ENCODE measurements around the gene SHISAL1. TPM values are rescaled to one million over a fixed set of nuclear protein-coding genes. Genes with fewer than 3 reads are reported as not detected.

SHISAL1 gene
- total RNA-seq, 6 experiments from 2014 or later = 0.05 to 0.31 (median 0.17) TPM

DNA sequence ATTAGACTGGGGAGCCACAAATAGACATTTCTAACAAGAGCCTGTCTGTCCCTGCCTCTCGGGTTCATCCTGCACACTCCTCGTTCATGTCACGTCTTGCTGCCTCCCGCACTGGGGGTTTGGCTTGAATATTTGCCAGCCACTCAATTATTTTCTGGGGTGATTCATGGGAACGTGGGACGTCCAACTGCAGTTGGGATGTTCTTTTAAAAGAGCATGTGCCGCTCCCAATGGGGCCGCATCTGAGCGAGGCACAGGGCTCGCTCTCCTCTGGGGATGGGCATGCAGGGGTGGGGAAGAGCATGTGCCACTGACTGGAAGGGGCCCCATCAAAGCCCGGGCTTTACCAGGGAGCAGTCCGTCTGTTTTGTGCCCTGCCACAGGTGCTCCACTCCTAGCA, 88.6 kb downstream of the SHISAL1 start:
- Histone ChIP-seq H3K36me3 (no peaks in the 10 kb centered on the region), H3K27me3 (no peaks in the 10 kb centered on the region), H3K9me3 (no peaks in the 10 kb centered on the region), H3K4me1 (no peaks in the 10 kb centered on the region), H3K4me3 (no peak overlapping the region), H3K27ac (no peak overlapping the region)
- DNase-seq (no peak), ATAC-seq (no peak)
- no peak for TF ChIP-seq POLR2A (IDR thresholded peaks at IDR 0.05)
- TF ChIP-seq, protein P1, sequence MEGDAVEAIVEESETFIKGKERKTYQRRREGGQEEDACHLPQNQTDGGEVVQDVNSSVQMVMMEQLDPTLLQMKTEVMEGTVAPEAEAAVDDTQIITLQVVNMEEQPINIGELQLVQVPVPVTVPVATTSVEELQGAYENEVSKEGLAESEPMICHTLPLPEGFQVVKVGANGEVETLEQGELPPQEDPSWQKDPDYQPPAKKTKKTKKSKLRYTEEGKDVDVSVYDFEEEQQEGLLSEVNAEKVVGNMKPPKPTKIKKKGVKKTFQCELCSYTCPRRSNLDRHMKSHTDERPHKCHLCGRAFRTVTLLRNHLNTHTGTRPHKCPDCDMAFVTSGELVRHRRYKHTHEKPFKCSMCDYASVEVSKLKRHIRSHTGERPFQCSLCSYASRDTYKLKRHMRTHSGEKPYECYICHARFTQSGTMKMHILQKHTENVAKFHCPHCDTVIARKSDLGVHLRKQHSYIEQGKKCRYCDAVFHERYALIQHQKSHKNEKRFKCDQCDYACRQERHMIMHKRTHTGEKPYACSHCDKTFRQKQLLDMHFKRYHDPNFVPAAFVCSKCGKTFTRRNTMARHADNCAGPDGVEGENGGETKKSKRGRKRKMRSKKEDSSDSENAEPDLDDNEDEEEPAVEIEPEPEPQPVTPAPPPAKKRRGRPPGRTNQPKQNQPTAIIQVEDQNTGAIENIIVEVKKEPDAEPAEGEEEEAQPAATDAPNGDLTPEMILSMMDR (IDR thresholded peaks at IDR 0.05) = no peak
- intact Hi-C loops (cut with DNase I) = no loop called here
- 41% methylated on average over 8 of the region's 12 CpGs for WGBS (ENCODE audit: insufficient coverage, low coverage, low lambda C conversion rate, missing lambda C conversion rate)

DNA sequence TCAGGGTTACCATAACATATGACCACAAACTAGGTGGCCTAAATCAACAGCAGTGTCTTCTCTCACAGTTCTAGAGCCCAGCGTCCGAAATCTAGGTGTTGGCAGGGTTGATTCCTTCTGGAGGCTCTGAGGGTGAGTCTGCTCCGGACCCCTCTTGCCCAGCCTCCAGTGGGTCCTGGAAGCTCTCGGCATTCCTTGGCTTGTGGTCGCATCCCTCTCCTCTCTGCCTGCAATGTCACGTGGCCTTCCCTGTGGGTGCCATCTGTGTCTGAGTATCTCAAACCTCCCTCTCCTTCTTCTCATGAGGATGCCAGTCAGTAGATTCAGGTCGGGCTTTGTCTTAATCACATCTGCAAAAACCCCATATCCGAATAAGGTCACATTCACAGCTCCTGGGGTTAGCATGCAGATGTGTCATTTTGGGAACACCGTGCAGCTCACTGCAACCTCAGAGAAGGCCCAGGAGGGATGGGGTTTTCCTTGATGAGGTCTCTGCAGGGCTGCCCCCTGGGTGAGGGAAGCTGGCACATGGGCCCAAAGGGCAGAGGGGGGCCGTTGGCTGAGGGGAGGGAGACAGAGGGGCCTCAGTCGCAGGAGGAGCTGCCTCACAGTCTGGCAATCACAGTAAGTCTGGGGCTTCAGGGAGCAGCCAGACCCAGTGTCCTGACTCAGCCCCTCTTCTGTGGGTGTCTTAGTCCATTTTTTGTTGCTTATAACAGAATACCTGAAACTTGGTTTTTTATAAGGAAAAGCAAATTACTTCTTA, 90.9 kb downstream of the SHISAL1 start:
- no peaks in the 10 kb centered on the region for H3K4me1 ChIP-seq

DNA sequence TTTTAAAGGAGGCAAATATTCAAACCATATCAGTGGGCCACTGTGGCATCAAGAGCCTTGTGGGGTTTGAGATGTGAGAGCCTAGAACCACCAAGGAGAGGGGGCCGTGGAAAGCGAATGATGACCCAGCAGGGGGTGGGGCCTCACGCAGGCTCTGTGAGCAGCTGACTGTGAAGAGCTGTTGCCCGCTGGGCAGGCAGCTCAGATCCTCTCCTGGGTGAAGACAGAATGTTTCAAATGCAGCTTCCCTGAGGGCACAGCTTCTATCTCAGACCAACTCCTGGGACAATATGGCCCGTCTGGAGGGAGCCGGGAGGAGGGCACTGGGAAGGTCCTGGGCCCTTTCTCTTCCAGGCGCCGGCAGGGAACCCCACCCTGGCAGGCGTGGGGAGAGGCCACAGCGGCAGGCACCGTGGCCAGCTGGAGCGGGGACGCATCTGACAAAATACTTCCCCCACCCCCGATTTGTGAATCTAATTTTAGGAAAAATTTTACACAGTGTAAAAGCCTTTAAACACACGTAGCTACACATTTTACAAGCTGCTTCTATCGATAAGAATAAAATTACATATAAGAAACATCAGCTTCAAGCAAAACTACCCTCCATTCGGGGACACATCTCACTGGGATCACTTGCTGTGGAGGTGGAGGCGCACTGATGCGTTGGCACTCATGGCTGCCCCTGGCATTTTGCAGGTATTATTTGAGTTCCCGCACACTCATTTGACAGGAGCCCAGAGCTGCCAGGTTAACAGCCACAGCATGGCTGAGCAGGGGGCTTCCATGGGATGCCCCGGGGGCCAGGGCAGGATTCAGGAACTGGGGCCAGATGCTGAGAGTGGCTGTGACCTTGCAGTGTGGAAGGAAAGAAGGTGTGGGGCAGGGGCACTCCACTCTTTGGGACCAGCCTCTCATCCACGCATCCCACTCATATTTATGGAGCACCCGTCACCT, 91.7 kb downstream of the SHISAL1 start:
- TF ChIP-seq, protein P1 (IDR thresholded peaks at IDR 0.05) = no peak
- no peak for TF ChIP-seq POLR2A (IDR thresholded peaks at IDR 0.05)
- no peak overlapping the region for H3K4me3 ChIP-seq
- no peaks in the 10 kb centered on the region for H3K4me1 ChIP-seq
- ATAC-seq = no peak
- WGBS (ENCODE audit: insufficient coverage, low coverage, low lambda C conversion rate, missing lambda C conversion rate) = 53% methylated on average over 12 of the region's 23 CpGs
- H3K36me3 ChIP-seq = no peaks in the 10 kb centered on the region
- no peak for DNase-seq
- no peak overlapping the region for H3K27ac ChIP-seq
- no peaks in the 10 kb centered on the region for H3K9me3 ChIP-seq
- intact Hi-C loops (cut with DNase I) = no loop called here
- no peaks in the 10 kb centered on the region for H3K27me3 ChIP-seq

More for the DNA sequence above, 90.9 kb downstream of the SHISAL1 start:
- Histone ChIP-seq H3K4me3 (no peak overlapping the region), H3K27me3 (no peaks in the 10 kb centered on the region), H3K36me3 (no peaks in the 10 kb centered on the region), H3K27ac (no peak overlapping the region), H3K9me3 (no peaks in the 10 kb centered on the region)
- DNase-seq (no peak), ATAC-seq (no peak)
- WGBS (ENCODE audit: insufficient coverage, low coverage, low lambda C conversion rate, missing lambda C conversion rate) = 78% methylated on average over 8 of the region's 11 CpGs
- TF ChIP-seq, protein P1 (IDR thresholded peaks at IDR 0.05) = no peak
- TF ChIP-seq POLR2A (IDR thresholded peaks at IDR 0.05) = no peak
- intact Hi-C loops (cut with DNase I) = no loop called here

DNA sequence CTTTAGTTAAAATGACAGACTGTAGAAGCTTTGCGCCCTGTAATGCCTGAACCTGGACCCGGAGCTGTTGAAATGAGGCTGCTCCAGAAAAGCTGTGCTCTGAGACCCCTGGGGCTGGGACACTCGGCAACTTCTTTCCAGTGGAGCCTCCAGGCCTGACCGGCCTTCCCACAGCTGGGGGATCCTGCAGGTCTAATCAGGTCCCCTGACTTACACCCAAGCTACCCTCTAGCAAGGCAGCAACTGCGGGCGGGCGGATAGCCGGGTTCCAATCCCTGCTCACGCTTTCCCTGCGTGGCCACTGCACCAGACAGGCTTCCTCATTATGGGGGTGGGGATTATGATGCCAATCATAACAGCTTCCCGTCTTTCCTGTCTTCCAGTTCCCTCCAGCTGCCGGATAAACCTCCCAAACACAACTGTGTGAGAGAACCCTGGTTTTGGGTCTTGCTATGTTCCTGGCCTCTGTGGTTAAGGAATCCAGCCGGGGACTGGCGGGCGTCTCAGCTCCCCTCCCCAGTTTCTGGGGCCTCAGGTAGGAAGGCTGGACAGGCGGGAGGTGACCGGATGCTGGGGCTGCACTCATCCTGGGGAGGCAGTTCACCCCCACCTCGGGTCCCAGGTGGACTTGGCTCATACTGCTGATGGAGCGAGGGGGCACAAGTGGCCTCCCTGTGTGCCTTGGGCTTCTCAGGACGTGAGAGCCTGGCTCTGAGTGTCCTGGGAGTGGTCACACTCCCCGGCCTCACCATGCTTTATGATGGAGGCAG, 93.5 kb downstream of the SHISAL1 start:
- H3K27me3 ChIP-seq = no peaks in the 10 kb centered on the region
- no peaks in the 10 kb centered on the region for H3K36me3 ChIP-seq
- H3K4me1 ChIP-seq = no peaks in the 10 kb centered on the region
- 67% methylated on average over 5 of the region's 21 CpGs for whole genome bisulfite sequencing (ENCODE audit: insufficient coverage, low coverage, low lambda C conversion rate, missing lambda C conversion rate)
- H3K27ac ChIP-seq = no peak overlapping the region
- DNase-seq = no peak
- intact Hi-C loops (cut with DNase I) = no loop called here
- TF ChIP-seq POLR2A (IDR thresholded peaks at IDR 0.05) = no peak
- TF ChIP-seq, protein P1 (IDR thresholded peaks at IDR 0.05) = no peak
- H3K4me3 ChIP-seq = no peak overlapping the region
- no peak for ATAC-seq
- H3K9me3 ChIP-seq = no peaks in the 10 kb centered on the region
